Measurements from ENCODE around the gene ARL6IP5.

ARL6IP5 gene

GRCh38 chr3:69087030-69087791 is 2.5 kb downstream of the ARL6IP5 start:
- no peak for DNase-seq

GRCh38 chr3:69088063-69088462 is 3.3 kb downstream of the ARL6IP5 start:
- no peak for DNase-seq

GRCh38 chr3:69090021-69090420 is 5.3 kb downstream of the ARL6IP5 start:
- DNase-seq = no peak

- no peak for DNase-seq
Observed at GRCh38 chr3:69091389-69092029, 6.8 kb downstream of the ARL6IP5 start.

- DNase-seq = no peak
Observed at GRCh38 chr3:69092030-69092516, 7.3 kb downstream of the ARL6IP5 start.

GRCh38 chr3:69094467-69095205 is 9.9 kb downstream of the ARL6IP5 start:
- DNase-seq = no peak

- DNase-seq = no peak
Observed at GRCh38 chr3:69095636-69096035, 10.9 kb downstream of the ARL6IP5 start.

- DNase-seq = no peak
Observed at GRCh38 chr3:69096299-69096698, 11.6 kb downstream of the ARL6IP5 start.

GRCh38 chr3:69097407-69098086 is 12.8 kb downstream of the ARL6IP5 start:
- no peak for DNase-seq

GRCh38 chr3:69099576-69099975 is 14.8 kb downstream of the ARL6IP5 start:
- DNase-seq = no peak

GRCh38 chr3:69102384-69102783 is 17.6 kb downstream of the ARL6IP5 start:
- DNase-seq = no peak

GRCh38 chr3:69103123-69103522 is 18.4 kb downstream of the ARL6IP5 start:
- DNase-seq = no peak

- DNase-seq = no peak
Observed at GRCh38 chr3:69104586-69104985, 19.8 kb downstream of the ARL6IP5 start.

GRCh38 chr3:69105320-69105719 is 20.6 kb downstream of the ARL6IP5 start:
- no peak for DNase-seq

GRCh38 chr3:69107841-69108240 is 23.1 kb downstream of the ARL6IP5 start:
- DNase-seq = no peak

GRCh38 chr3:69108811-69109210 is 24.1 kb downstream of the ARL6IP5 start:
- DNase-seq = no peak

- DNase-seq = no peak
Observed at GRCh38 chr3:69110941-69111546, 26.3 kb downstream of the ARL6IP5 start.

- DNase-seq = no peak
Observed at GRCh38 chr3:69113536-69113935, 28.8 kb downstream of the ARL6IP5 start.

GRCh38 chr3:69115731-69116130 is 31.0 kb downstream of the ARL6IP5 start:
- DNase-seq = no peak

- no peak for DNase-seq
Observed at GRCh38 chr3:69116162-69116561, 31.4 kb downstream of the ARL6IP5 start.

- DNase-seq = no peak
Observed at GRCh38 chr3:69116897-69117296, 32.2 kb downstream of the ARL6IP5 start.

- DNase-seq = no peak
Observed at GRCh38 chr3:69118555-69118954, 33.8 kb downstream of the ARL6IP5 start.

- no peak for DNase-seq
Observed at GRCh38 chr3:69119138-69119537, 34.4 kb downstream of the ARL6IP5 start.
